Measurements from ENCODE around the gene CARD11.
"Not testable (repeated sequence)": the region's sequence is repeated elsewhere in the genome, so short reads cannot be mapped to it uniquely, and the experiment has no call there.

The CARD11 gene

DNA sequence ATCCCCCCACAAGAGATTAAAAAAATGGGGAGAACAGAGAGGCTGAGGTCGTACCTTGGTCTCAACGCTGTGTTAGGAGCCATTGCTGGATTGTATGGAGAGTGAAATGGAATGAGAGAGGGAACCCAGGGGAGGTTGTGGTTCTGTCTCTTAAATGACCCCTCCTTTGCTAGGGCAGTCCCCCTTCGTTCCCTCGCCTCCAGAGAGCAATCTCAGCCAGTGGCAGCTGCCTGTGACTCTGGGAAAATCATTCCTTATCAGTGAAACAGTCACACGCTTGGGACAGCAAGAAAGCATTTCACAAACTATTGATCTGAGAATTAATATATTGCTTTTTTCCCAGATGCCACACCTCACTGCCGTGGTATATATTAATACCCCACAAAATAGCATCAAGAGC is 12.0 kb upstream of the CARD11 start:
- in situ Hi-C loops (cut with HindIII; ENCODE audit: low pct_ligation_motif_present, low sequenced_read_pairs): no loop called here
- Histone ChIP-seq H3K4me3 (ENCODE audit: low read depth, low read length) (no peak overlapping the region), H3K27me3 (replicated peaks) (no peaks in the 10 kb centered on the region), H3K27ac (no peak overlapping the region), H3K36me3 (replicated peaks) (no peaks in the 10 kb centered on the region)
- TF ChIP-seq, protein P1, sequence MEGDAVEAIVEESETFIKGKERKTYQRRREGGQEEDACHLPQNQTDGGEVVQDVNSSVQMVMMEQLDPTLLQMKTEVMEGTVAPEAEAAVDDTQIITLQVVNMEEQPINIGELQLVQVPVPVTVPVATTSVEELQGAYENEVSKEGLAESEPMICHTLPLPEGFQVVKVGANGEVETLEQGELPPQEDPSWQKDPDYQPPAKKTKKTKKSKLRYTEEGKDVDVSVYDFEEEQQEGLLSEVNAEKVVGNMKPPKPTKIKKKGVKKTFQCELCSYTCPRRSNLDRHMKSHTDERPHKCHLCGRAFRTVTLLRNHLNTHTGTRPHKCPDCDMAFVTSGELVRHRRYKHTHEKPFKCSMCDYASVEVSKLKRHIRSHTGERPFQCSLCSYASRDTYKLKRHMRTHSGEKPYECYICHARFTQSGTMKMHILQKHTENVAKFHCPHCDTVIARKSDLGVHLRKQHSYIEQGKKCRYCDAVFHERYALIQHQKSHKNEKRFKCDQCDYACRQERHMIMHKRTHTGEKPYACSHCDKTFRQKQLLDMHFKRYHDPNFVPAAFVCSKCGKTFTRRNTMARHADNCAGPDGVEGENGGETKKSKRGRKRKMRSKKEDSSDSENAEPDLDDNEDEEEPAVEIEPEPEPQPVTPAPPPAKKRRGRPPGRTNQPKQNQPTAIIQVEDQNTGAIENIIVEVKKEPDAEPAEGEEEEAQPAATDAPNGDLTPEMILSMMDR (IDR thresholded peaks at IDR 0.05; ENCODE audit: low read depth, low read length, missing control alignments): no peak
- DNase-seq: no peak

DNA sequence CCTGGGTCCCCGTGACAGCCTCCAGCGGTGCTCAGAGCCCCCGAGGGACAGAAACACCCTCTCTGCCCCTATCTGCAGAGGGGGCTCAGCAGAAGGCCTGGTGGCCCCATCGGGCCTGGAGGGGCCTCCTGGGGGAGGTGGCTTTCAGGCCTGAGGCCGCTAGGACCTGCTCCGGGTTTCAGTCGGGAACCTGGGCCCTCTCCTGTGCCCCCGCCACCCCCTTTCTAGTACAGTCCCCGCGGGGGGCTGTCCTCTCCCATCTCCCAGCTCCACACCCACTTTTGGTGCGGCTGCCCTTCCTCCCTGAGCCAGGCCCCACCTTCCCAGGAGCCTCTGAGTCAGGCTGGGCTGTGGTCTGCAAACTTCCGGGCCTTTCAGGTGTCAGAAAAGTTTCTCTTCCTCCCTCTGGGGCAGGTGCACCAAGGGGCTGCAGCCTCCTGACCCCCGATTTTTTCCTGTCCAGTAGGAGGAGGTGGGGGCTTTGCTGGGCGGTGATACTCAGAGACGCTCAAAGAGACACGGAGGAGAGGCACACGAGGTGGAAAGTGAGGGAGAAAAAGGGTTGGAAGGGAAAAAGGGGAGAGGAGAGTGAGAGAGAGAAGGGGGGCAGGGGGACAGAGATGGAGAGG is 692 bp downstream of the CARD11 start:
- H3K4me3 ChIP-seq (ENCODE audit: low read depth, low read length): peak overlapping the region; percentile 40
- TF ChIP-seq, protein P1 (IDR thresholded peaks at IDR 0.05; ENCODE audit: low read depth, low read length, missing control alignments): no peak
- H3K36me3 ChIP-seq (replicated peaks): no peaks in the 10 kb centered on the region
- no peaks in the 10 kb centered on the region for H3K27me3 ChIP-seq (replicated peaks)
- no peak overlapping the region for H3K27ac ChIP-seq
- DNase-seq: no peak
- in situ Hi-C loops (cut with HindIII; ENCODE audit: low pct_ligation_motif_present, low sequenced_read_pairs): no loop called here

DNA sequence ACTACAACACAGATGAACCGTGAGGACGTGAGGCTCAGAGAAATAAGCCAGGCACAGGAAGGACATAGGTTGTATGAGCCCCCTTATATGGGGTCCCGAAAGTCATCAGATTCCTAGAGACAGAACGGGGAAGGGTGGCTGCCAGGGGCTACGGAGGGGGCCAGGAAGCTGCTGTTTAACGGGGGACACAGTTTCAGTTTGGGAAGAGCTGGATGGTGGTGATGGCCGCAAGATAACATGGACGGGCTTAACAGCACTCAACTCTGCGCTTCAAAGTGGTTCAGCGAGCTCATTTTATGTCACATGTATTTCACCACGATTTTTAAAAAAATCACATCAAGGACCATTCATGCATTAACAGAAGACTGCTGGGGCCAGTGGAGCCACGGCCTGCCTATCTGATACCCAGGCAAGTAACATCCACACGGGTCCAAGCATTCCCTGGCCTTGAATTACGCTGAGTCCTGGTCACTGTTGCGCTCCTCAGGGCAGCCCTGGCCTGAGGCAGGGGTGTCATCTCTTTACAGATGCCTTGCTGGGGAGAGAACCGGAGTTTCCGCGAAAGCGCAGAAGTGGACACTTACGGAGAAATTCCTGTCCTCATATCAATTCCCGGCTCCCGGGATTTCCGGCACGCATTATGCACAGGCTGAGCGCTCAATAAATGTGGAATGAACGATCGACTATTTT is 1.5 kb downstream of the CARD11 start:
- TF ChIP-seq, protein P1 (IDR thresholded peaks at IDR 0.05; ENCODE audit: low read depth, low read length, missing control alignments): no peak
- Histone ChIP-seq H3K27me3 (replicated peaks) (no peaks in the 10 kb centered on the region), H3K27ac (no peak overlapping the region), H3K36me3 (replicated peaks) (no peaks in the 10 kb centered on the region), H3K4me3 (ENCODE audit: low read depth, low read length) (no peak overlapping the region)
- in situ Hi-C loops (cut with HindIII; ENCODE audit: low pct_ligation_motif_present, low sequenced_read_pairs): no loop called here
- DNase-seq: no peak

DNA sequence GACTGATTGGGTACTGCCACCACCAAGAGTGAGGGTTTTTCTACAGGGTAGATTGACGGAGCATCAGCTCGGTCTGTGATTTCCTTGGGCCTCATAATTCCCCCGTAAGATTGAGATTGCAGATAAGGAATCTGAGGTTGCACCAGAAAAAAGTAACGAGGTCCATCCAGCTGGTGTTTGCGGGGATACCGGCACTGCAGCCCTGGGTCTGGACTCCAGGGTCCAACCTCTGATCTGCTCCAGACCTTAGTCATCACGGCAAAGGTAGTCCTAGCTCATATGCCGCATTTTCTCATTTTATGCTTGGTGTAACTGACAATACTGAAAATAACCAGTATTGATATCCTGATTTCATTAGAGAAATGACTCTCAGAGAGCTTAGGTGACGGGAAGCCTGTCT is 3.9 kb downstream of the CARD11 start:
- in situ Hi-C loops (cut with HindIII; ENCODE audit: low pct_ligation_motif_present, low sequenced_read_pairs): no loop called here
- TF ChIP-seq, protein P1 (IDR thresholded peaks at IDR 0.05; ENCODE audit: low read depth, low read length, missing control alignments): no peak
- no peaks in the 10 kb centered on the region for H3K36me3 ChIP-seq (replicated peaks)
- H3K27me3 ChIP-seq (replicated peaks): no peaks in the 10 kb centered on the region
- DNase-seq: no peak
- no peak overlapping the region for H3K27ac ChIP-seq
- no peak overlapping the region for H3K4me3 ChIP-seq (ENCODE audit: low read depth, low read length)

DNA sequence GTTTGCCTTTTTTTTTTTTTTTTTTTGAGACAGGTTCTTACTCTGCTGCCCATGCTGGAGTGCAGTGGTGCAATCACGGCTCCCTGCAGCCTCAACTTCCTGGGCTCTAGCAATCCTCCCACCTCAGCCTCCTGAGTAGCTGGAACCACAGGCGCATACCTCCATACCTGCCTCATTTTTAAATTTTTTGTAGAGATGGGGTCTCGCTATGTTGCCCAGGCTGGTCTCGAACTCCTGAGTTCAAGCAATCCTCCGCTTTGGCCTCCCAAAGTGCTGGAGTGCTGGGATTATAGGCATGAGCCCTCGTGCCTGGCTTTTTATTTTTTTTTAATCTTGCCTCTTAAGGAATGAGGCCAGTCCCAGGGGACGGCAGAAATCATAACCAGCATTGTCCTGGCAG is 5.7 kb downstream of the CARD11 start:
- H3K27me3 ChIP-seq (replicated peaks); DNase-seq; in situ Hi-C loops (cut with HindIII; ENCODE audit: low pct_ligation_motif_present, low sequenced_read_pairs); H3K36me3 ChIP-seq (replicated peaks); H3K27ac ChIP-seq; H3K4me3 ChIP-seq (ENCODE audit: low read depth, low read length): not testable (repeated sequence)

DNA sequence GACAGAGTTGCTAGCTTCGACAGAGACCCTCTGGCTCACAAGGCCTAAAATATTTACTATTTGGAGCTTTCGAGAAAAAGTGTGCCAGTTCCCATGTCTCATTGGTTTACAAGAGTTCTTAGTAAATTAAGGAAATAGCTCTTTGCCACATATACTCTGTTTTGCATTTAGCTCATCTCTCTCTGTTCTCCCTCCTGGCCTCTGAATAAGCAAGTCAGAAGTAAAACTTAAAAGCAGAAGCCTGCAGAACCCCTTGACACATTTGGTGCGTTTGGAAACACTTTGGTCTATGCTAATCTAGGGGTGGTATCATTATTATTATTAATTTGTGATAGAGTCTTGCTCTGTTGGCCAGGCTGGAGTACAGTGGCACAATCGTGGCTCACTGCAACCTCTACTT is 6.4 kb downstream of the CARD11 start:
- Histone ChIP-seq H3K36me3 (replicated peaks) (no peaks in the 10 kb centered on the region), H3K4me3 (ENCODE audit: low read depth, low read length) (no peak overlapping the region), H3K27me3 (replicated peaks) (no peaks in the 10 kb centered on the region), H3K27ac (no peak overlapping the region)
- DNase-seq: no peak
- in situ Hi-C loops (cut with HindIII; ENCODE audit: low pct_ligation_motif_present, low sequenced_read_pairs): no loop called here
- TF ChIP-seq, protein P1 (IDR thresholded peaks at IDR 0.05; ENCODE audit: low read depth, low read length, missing control alignments): no peak

All from brain microvascular endothelial cell (primary cell).